Astrocyte (in vitro differentiated cells and primary cell): ENCODE results near the gene OR7C1. TPM values are rescaled to one million over a fixed set of nuclear protein-coding genes. Genes with fewer than 3 reads are reported as not detected.

Experiments
- DNase-seq: peaks from one replicate; pipeline ENCODE4 v3.0.0-alpha.2; 2010; ENCODE audit warnings: low read depth
- FAIRE-seq: peaks from 2 replicates; lab custom pipeline; 2011; peaks lifted over from hg19 to GRCh38; lab: Jason Lieb, UNC
- H2AFZ ChIP-seq: 2 replicates; pipeline ENCODE4 v1.6.0; 2012; ENCODE audit warnings: low read depth, low read length, inconsistent platforms
- H3K27ac ChIP-seq: 2 replicates; pipeline ENCODE4 v1.5.1; 2011; ENCODE audit warnings: low read depth, low read length, inconsistent platforms
- H3K27me3 ChIP-seq: 2 replicates; pipeline ENCODE4 v1.6.0; 2011; ENCODE audit warnings: low read length, inconsistent platforms; ENCODE audit not compliant: insufficient read depth
- H3K36me3 ChIP-seq: 2 replicates; pipeline ENCODE4 v1.5.1; 2011; ENCODE audit warnings: low read length, inconsistent platforms; ENCODE audit not compliant: insufficient read depth
- H3K4me1 ChIP-seq: 2 replicates; pipeline ENCODE4 v1.5.1; 2011; ENCODE audit warnings: low read length, inconsistent platforms; ENCODE audit not compliant: insufficient read depth
- H3K4me2 ChIP-seq: 2 replicates; pipeline ENCODE4 v1.6.0; 2012; ENCODE audit warnings: low read length, inconsistent platforms
- H3K4me3 ChIP-seq: 2 replicates; pipeline ENCODE4 v1.5.1; 2011; ENCODE audit warnings: low read depth, mild to moderate bottlenecking, low read length, inconsistent platforms; ENCODE audit not compliant: insufficient read depth
- H3K79me2 ChIP-seq: 2 replicates; pipeline ENCODE4 v1.6.0; 2012; ENCODE audit warnings: mild to moderate bottlenecking, low read length, inconsistent platforms; ENCODE audit not compliant: insufficient read depth
- H3K9ac ChIP-seq: 2 replicates; pipeline ENCODE4 v1.6.0; 2012; ENCODE audit warnings: mild to moderate bottlenecking, low read length, inconsistent platforms
- H3K9me3 ChIP-seq: 2 replicates; pipeline ENCODE4 v1.5.1; 2012; ENCODE audit warnings: low read depth, mild to moderate bottlenecking, low read length, inconsistent platforms; ENCODE audit not compliant: insufficient read depth
- H4K20me1 ChIP-seq: 2 replicates; pipeline ENCODE4 v1.6.0; 2012; ENCODE audit warnings: low read length, inconsistent platforms; ENCODE audit not compliant: insufficient read depth
- H3K27ac Mint-ChIP-seq: one replicate; pipeline ENCODE4 v1.8.0; 2021; ENCODE audit warnings: mild to moderate bottlenecking, mixed read lengths; ENCODE audit not compliant: unreplicated experiment
- H3K27me3 Mint-ChIP-seq: one replicate; pipeline ENCODE4 v1.8.0; 2021; ENCODE audit warnings: low read depth, mixed read lengths; ENCODE audit not compliant: unreplicated experiment
- H3K36me3 Mint-ChIP-seq: one replicate; pipeline ENCODE4 v1.8.0; 2021; ENCODE audit warnings: low read depth, mixed read lengths; ENCODE audit not compliant: unreplicated experiment
- H3K4me1 Mint-ChIP-seq: one replicate; pipeline ENCODE4 v1.8.0; 2021; ENCODE audit warnings: low read depth, mixed read lengths; ENCODE audit not compliant: unreplicated experiment
- H3K4me3 Mint-ChIP-seq: one replicate; pipeline ENCODE4 v1.8.0; 2021; ENCODE audit warnings: mild to moderate bottlenecking, moderate library complexity, mixed read lengths; ENCODE audit not compliant: unreplicated experiment
- H3K9me3 Mint-ChIP-seq: one replicate; pipeline ENCODE4 v1.8.0; 2021; ENCODE audit warnings: mild to moderate bottlenecking, mixed read lengths; ENCODE audit not compliant: unreplicated experiment
- EZH2 ChIP-seq: IDR thresholded peaks from 2 replicates; pipeline ENCODE4 v1.6.1; 2012; ENCODE audit warnings: mild to moderate bottlenecking, low read length, inconsistent platforms; ENCODE audit not compliant: insufficient read depth
- total RNA-seq: library from RNA; stranded (reverse); gene quantifications from 2 replicates; pipeline ENCODE4 v1.2.1, GENCODE V29; 2021
- TF ChIP-seq, protein P1 (sequence below): IDR thresholded peaks from 2 replicates; pipeline ENCODE4 v1.5.1; 2011; ENCODE audit warnings: low read depth, mild to moderate bottlenecking, inconsistent platforms, low read length, moderate library complexity; ENCODE audit not compliant: insufficient read depth

The OR7C1 gene
- total RNA-seq, 1 donor from 2014 or later: not detected

- DNase-seq (no peak), FAIRE-seq (no peak)
- no peak overlapping the region for H3K4me3 ChIP-seq
- TF ChIP-seq, protein P1, sequence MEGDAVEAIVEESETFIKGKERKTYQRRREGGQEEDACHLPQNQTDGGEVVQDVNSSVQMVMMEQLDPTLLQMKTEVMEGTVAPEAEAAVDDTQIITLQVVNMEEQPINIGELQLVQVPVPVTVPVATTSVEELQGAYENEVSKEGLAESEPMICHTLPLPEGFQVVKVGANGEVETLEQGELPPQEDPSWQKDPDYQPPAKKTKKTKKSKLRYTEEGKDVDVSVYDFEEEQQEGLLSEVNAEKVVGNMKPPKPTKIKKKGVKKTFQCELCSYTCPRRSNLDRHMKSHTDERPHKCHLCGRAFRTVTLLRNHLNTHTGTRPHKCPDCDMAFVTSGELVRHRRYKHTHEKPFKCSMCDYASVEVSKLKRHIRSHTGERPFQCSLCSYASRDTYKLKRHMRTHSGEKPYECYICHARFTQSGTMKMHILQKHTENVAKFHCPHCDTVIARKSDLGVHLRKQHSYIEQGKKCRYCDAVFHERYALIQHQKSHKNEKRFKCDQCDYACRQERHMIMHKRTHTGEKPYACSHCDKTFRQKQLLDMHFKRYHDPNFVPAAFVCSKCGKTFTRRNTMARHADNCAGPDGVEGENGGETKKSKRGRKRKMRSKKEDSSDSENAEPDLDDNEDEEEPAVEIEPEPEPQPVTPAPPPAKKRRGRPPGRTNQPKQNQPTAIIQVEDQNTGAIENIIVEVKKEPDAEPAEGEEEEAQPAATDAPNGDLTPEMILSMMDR: no peak
- no peak for TF ChIP-seq EZH2
- no peaks in the 10 kb centered on the region for H4K20me1 ChIP-seq
- H3K36me3 ChIP-seq: no peaks in the 10 kb centered on the region
- Mint-ChIP-seq H3K36me3 (no peaks in the 10 kb centered on the region), H3K27ac (no peak overlapping the region), H3K4me3 (no peak overlapping the region), H3K9me3 (peaks cover 2% of the 10 kb centered on the region), H3K27me3 (no peaks in the 10 kb centered on the region), H3K4me1 (no peaks in the 10 kb centered on the region)
- no peaks in the 10 kb centered on the region for H3K4me1 ChIP-seq
- H2AFZ ChIP-seq: no peak overlapping the region
- H3K27me3 ChIP-seq: no peaks in the 10 kb centered on the region
- no peak overlapping the region for H3K9ac ChIP-seq
- no peaks in the 10 kb centered on the region for H3K79me2 ChIP-seq
- H3K27ac ChIP-seq: no peak overlapping the region
- H3K9me3 ChIP-seq: no peaks in the 10 kb centered on the region
- no peak overlapping the region for H3K4me2 ChIP-seq
Observed at GRCh38 chr19:14817052-14817451, 17.9 kb downstream of the OR7C1 start.

DNA sequence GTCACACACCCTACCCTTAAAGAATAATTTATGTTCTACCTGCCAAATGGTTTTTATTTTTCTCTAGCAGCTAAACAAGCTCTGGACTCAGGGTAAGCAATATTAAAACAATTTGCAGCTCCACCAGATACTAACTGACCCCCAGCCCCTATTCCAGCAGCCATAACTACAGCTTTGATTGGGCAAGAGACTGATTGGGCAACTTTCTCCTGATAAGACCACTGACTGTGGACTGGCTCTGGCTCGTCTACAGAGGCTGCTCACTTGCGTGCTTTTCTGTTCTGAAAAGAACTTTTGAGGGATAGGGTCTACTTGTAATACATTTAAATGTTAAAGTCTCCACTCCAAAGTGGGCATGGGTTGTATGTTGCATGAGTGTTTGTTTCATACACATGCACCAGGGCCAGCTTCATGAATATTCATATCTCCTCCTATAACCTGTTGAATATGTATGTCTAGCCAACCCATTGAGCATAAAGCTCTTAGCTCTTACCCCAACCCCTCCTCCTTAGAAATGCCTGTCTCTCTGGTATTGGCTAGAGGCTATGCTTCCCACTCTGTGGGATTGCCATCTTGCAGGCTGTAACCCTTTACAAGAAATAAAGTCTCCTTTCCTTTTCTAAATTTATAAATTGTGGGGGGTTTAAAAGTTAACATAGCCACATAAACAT, 19.9 kb downstream of the OR7C1 start:
- H3K27me3 Mint-ChIP-seq: no peaks in the 10 kb centered on the region

More for the DNA sequence above, 19.9 kb downstream of the OR7C1 start:
- Histone ChIP-seq H4K20me1 (no peaks in the 10 kb centered on the region), H3K9ac (no peak overlapping the region), H3K4me2 (no peak overlapping the region), H3K27me3 (no peaks in the 10 kb centered on the region), H3K9me3 (no peaks in the 10 kb centered on the region), H2AFZ (no peak overlapping the region), H3K4me1 (no peaks in the 10 kb centered on the region), H3K27ac (no peak overlapping the region), H3K36me3 (no peaks in the 10 kb centered on the region), H3K4me3 (no peak overlapping the region), H3K79me2 (no peaks in the 10 kb centered on the region)
- no peaks in the 10 kb centered on the region for H3K4me1 Mint-ChIP-seq
- H3K27ac Mint-ChIP-seq: no peak overlapping the region
- H3K9me3 Mint-ChIP-seq: peaks cover 2% of the 10 kb centered on the region
- DNase-seq (no peak), FAIRE-seq (no peak)
- TF ChIP-seq, protein P1: no peak
- TF ChIP-seq EZH2: no peak
- H3K4me3 Mint-ChIP-seq: no peak overlapping the region
- H3K36me3 Mint-ChIP-seq: no peaks in the 10 kb centered on the region
